Measurements from ENCODE around the gene MYL4. TPM values are rescaled to one million over a fixed set of nuclear protein-coding genes. Genes with fewer than 3 reads are reported as not detected.

Gene MYL4
- polyA plus RNA-seq, 1 of the 3 experiments (the other 2 are of a cell fraction), result not detected

DNA sequence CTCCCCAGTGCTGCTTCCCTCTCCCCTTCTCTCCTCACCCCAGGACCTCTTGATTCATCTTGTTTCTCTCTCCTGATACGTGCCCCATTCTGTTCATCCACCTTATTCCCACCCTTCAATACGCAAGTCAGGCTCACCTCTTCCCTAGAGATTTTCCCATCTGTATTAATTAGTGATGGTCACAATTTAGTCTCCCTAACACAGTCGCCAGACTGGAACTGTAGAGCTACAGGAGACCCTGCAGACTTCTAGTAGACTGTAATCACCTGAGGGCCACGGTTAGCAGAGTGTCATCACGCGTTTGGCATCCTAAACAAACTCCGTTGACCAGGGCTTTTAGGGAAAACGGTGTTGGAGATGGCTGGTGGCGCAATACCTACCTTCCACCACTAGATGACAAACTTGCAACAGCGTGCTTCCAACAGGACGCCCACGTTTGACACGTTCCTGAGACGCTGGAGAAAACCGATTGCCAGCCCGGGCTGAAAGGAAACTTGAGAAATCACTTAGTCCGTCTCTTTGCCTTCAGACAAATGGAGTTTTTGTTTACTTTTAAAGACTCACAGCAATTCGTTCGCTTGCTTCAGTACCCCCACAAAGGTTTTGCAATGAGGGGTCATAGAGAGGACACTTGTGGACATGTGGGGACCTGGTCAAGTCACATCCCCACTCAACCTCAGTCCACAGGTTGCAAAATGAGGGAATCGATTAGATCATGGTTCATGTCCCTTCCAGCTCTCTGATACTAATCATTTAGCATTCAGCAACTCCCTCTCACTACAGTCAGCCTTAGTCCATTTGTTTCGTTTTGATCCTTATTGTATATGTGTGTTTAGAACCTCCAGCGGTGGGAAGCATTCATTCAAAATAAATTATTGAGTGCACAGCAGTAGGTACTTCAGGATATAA lies 20.6 kb downstream of the MYL4 start (continued):
- TF ChIP-seq, protein P1, sequence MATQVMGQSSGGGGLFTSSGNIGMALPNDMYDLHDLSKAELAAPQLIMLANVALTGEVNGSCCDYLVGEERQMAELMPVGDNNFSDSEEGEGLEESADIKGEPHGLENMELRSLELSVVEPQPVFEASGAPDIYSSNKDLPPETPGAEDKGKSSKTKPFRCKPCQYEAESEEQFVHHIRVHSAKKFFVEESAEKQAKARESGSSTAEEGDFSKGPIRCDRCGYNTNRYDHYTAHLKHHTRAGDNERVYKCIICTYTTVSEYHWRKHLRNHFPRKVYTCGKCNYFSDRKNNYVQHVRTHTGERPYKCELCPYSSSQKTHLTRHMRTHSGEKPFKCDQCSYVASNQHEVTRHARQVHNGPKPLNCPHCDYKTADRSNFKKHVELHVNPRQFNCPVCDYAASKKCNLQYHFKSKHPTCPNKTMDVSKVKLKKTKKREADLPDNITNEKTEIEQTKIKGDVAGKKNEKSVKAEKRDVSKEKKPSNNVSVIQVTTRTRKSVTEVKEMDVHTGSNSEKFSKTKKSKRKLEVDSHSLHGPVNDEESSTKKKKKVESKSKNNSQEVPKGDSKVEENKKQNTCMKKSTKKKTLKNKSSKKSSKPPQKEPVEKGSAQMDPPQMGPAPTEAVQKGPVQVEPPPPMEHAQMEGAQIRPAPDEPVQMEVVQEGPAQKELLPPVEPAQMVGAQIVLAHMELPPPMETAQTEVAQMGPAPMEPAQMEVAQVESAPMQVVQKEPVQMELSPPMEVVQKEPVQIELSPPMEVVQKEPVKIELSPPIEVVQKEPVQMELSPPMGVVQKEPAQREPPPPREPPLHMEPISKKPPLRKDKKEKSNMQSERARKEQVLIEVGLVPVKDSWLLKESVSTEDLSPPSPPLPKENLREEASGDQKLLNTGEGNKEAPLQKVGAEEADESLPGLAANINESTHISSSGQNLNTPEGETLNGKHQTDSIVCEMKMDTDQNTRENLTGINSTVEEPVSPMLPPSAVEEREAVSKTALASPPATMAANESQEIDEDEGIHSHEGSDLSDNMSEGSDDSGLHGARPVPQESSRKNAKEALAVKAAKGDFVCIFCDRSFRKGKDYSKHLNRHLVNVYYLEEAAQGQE (IDR thresholded peaks at IDR 0.05; ENCODE audit: low read depth, low read length), result peak; percentile 53; the same call in 1 of the 2 replicates
- TF ChIP-seq CHD2 (IDR thresholded peaks at IDR 0.05; ENCODE audit: low read length, partially characterized antibody), result peak; percentile 57
- TF ChIP-seq EZH2phosphoT487 (IDR thresholded peaks at IDR 0.05; ENCODE audit: borderline replicate concordance, low read depth), result no peak
- TF ChIP-seq FOSL2 (IDR thresholded peaks at IDR 0.05; ENCODE audit: borderline replicate concordance, low read depth), result no peak; the same call in 1 of the 2 replicates
- TF ChIP-seq TEAD4 (IDR thresholded peaks at IDR 0.05; ENCODE audit: borderline replicate concordance, insufficient read depth), result no peak
- no peak for TF ChIP-seq GABPA (IDR thresholded peaks at IDR 0.05; ENCODE audit: low read depth)
- no peak for TF ChIP-seq FOXJ3 (CRISPR knock-in tag; IDR thresholded peaks at IDR 0.05)
- TF ChIP-seq FOXM1 (IDR thresholded peaks at IDR 0.05; ENCODE audit: low read depth), result no peak
- TF ChIP-seq, protein P2, sequence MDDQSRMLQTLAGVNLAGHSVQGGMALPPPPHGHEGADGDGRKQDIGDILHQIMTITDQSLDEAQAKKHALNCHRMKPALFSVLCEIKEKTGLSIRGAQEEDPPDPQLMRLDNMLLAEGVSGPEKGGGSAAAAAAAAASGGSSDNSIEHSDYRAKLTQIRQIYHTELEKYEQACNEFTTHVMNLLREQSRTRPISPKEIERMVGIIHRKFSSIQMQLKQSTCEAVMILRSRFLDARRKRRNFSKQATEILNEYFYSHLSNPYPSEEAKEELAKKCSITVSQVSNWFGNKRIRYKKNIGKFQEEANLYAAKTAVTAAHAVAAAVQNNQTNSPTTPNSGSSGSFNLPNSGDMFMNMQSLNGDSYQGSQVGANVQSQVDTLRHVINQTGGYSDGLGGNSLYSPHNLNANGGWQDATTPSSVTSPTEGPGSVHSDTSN (IDR thresholded peaks at IDR 0.05), result no peak; the same call in 1 of the 2 replicates
- TF ChIP-seq TCF12 (IDR thresholded peaks at IDR 0.05), result no peak; the same call in 1 of the 2 replicates

DNA sequence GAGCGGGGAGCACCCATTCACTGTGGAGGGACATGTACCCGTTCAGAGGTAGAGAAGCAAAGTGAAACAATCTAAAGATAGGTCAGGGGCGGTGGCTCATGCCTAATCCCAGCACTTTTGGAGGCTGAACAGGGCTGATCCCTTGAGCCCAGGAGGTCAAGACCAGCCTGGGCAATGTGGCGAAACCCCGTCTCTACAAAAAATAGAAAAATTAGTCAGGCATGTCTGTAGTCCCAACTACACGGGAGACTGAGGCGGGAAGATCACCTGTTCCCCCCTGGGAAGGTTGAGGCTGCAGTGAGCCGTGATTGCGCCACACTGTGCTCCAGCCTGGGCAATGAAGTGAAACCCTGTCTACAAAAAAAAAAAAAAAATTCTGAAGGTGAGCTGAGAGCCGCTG lies 21.7 kb downstream of the MYL4 start:
- Histone ChIP-seq H2AFZ (ENCODE audit: low read depth) (no peak overlapping the region), H3K4me2 (no peak overlapping the region), H3K27me3 (ENCODE audit: insufficient read depth) (no peaks in the 10 kb centered on the region), H3K27ac (ENCODE audit: low read depth in 2 of 2, low read length in 1 of 2) (no peak overlapping the region), H3K4me3 (ENCODE audit: low read depth in 2 of 2, low read length in 1 of 2) (no peak overlapping the region), H3K36me3 (replicated peaks in 1 of 2; ENCODE audit: control insufficient read depth in 1 of 2, insufficient read depth in 2 of 2, low read length in 1 of 2) (no peaks in the 10 kb centered on the region), H3K79me2 (ENCODE audit: insufficient read depth) (no peaks in the 10 kb centered on the region), H3K9me2 (no peaks in the 10 kb centered on the region), H3K9ac (no peak overlapping the region), H3K9me3 (no peaks in the 10 kb centered on the region), H3K4me1 (ENCODE audit: control insufficient read depth in 1 of 2, insufficient read depth in 2 of 2, low read depth in 1 of 2, low read length in 1 of 2) (peaks cover 3 to 5% of the 10 kb centered on the region in 2 experiments; a peak in 2 of 4 replicates), H3F3A (replicated peaks; ENCODE audit: insufficient read depth) (peaks cover 5% of the 10 kb centered on the region), H4K20me1 (ENCODE audit: insufficient read depth) (no peaks in the 10 kb centered on the region)
- POLR2A ChIA-PET, result no interaction called here
- DNase-seq, result no peak
- CTCF ChIA-PET, result interaction anchor here (0.7 to 7.7 kb wide), 15 partner anchors 11 to 384 kb away, joined by 3 to 279 read pairs (median 9); partner anchors contain the start of genes EFCAB13, ITGB3 and MYL4
- WGBS (ENCODE audit: low lambda C conversion rate), result 92% methylated on average over 10 of the region's 10 CpGs
- TF ChIP-seq, protein P3, sequence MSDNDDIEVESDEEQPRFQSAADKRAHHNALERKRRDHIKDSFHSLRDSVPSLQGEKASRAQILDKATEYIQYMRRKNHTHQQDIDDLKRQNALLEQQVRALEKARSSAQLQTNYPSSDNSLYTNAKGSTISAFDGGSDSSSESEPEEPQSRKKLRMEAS (IDR thresholded peaks at IDR 0.05; ENCODE audit: low read depth), result no peak
- TF ChIP-seq ELF1 (IDR thresholded peaks at IDR 0.05), result no peak
